SK-N-SH treated with all-trans-retinoic acid at 6 μM for 48 hours (cell line): ENCODE data around the gene ST3GAL3.

ENCODE experiments used
- ARNTL ChIP-seq: fragments of 450-650 bp; formaldehyde crosslinking; IDR thresholded peaks from 2 replicates; pipeline ENCODE4 v1.5.0; 2020; ENCODE audit warnings: low read depth, mild to moderate bottlenecking, moderate library complexity, borderline replicate concordance
- ESRRG ChIP-seq: fragments of 250-450 bp; sonication (Bioruptor Pico); IDR thresholded peaks from 2 replicates; pipeline ENCODE4 v1.6.1; 2021; ENCODE audit warnings: mild to moderate bottlenecking
- RARB ChIP-seq: fragments of 250-450 bp; sonication (Bioruptor Pico); IDR thresholded peaks from 2 replicates; pipeline ENCODE4 v1.8.0; 2021; ENCODE audit warnings: mild to moderate bottlenecking, moderate library complexity
- ZFP3 ChIP-seq: fragments of 250-450 bp; sonication (Bioruptor Pico); IDR thresholded peaks from 2 replicates; pipeline ENCODE4 v1.5.0; 2020; ENCODE audit warnings: mild to moderate bottlenecking, moderate library complexity
- ZFP30 ChIP-seq: fragments of 450-650 bp; formaldehyde crosslinking; IDR thresholded peaks from 2 replicates; pipeline ENCODE4 v1.5.0; 2022; ENCODE audit warnings: mild to moderate bottlenecking, moderate library complexity
- ZNF565 ChIP-seq: fragments of 450-650 bp; formaldehyde crosslinking; conservative IDR thresholded peaks from 2 replicates; pipeline ENCODE4 v1.5.0; 2020; ENCODE audit warnings: low read depth, mild to moderate bottlenecking, moderate library complexity
- ZNF70 ChIP-seq: fragments of 450-650 bp; formaldehyde crosslinking; IDR thresholded peaks from 2 replicates; pipeline ENCODE4 v1.5.0; 2020; ENCODE audit warnings: mild to moderate bottlenecking, moderate library complexity

- TF ChIP-seq ARNTL (CRISPR knock-in tag) (no peak), ZNF565 (CRISPR knock-in tag) (no peak), RARB (CRISPR knock-in tag) (no peak), ZFP3 (CRISPR knock-in tag) (no peak), ESRRG (CRISPR knock-in tag) (no peak), ZNF70 (CRISPR knock-in tag) (no peak), ZFP30 (CRISPR knock-in tag) (no peak)
Measured at GRCh38 chr1:43962324-43962723, 255.0 kb downstream of the ST3GAL3 start.
